Activated CD4-positive, alpha-beta T cell treated with anti-CD3 and anti-CD28 coated beads for 36 hours (primary cell): ENCODE results near the gene GDPD1. TPM values are rescaled to one million over a fixed set of nuclear protein-coding genes. Genes with fewer than 3 reads are reported as not detected.

Experiments
- ATAC-seq: fragments of 200-7000 bp; cut with Tn5 transposase; one replicate; pipeline ENCODE4 v1.10.0; 2021; ENCODE audit warnings: mild to moderate bottlenecking, moderate library complexity
- CTCF ChIA-PET: fragments of 350-600 bp; sonication (Branson Sonifier 250); formaldehyde crosslinking; loops from one replicate; lab custom pipeline; 2021; ENCODE audit warnings: antibody characterized with exemption; lab: Charles Lee
- POLR2A ChIA-PET: fragments of 350-600 bp; sonication (Branson Sonifier 250); formaldehyde crosslinking; loops from one replicate; lab custom pipeline; 2021; ENCODE audit warnings: antibody characterized with exemption, inconsistent platforms; lab: Charles Lee
- DNase-seq: peaks from one replicate; pipeline ENCODE4 v3.0.0-alpha.2; 2020
- H3K27ac Mint-ChIP-seq: one replicate; pipeline ENCODE4 v1.8.0; 2021; ENCODE audit warnings: mixed read lengths
- H3K27me3 Mint-ChIP-seq: one replicate; pipeline ENCODE4 v1.8.0; 2021; ENCODE audit warnings: mixed read lengths
- H3K36me3 Mint-ChIP-seq: one replicate; pipeline ENCODE4 v1.8.0; 2021; ENCODE audit warnings: low read depth, mixed read lengths
- H3K4me1 Mint-ChIP-seq: one replicate; pipeline ENCODE4 v1.8.0; 2021; ENCODE audit warnings: mixed read lengths
- H3K4me3 Mint-ChIP-seq: one replicate; pipeline ENCODE4 v1.8.0; 2021; ENCODE audit warnings: mild to moderate bottlenecking, moderate library complexity, mixed read lengths
- H3K9me3 Mint-ChIP-seq: one replicate; pipeline ENCODE4 v1.8.0; 2021; ENCODE audit warnings: low read depth, mixed read lengths
- intact Hi-C, 2 experiments: fragments of 100-400 bp; cut with DNase I in 1 of 2; cut with micrococcal nuclease in 1 of 2; formaldehyde crosslinking; loops; one replicate each; pipeline versions ENCODE4 v1.14.2 to v1.15.1; 2022 to 2024; cut with DNase I, micrococcal nuclease
- total RNA-seq, 2 experiments: library from RNA; stranded (reverse); gene quantifications; one replicate each; pipeline ENCODE4 v1.2.3, GENCODE V29; 2021

GDPD1 gene
- total RNA-seq, 2 experiments from 2014 or later: 2.5 to 2.7 TPM

DNA sequence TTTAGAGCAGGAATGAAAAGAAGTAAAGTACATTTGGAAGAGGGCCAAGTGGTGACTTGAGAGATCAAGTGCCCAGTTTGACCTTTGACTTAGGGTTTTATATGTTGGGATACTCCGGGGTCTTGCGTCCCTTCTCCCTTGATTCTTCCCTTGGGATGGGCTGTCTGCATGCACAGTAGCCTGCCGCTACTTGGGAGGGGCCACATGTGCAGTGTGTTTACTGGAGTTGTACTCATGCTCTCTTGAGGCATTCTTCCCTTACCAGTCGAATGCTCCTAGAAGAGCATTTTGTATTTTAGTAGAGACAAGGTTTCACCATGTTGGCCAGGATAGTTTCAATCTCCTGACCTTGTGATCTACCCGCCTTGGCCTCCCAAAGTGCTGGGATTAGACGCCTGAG is 23.8 kb downstream of the GDPD1 start:
- no peak for ATAC-seq
- Mint-ChIP-seq H3K4me1 (no peaks in the 10 kb centered on the region), H3K27ac (no peak overlapping the region), H3K36me3 (no peaks in the 10 kb centered on the region), H3K27me3 (no peaks in the 10 kb centered on the region), H3K9me3 (no peaks in the 10 kb centered on the region), H3K4me3 (no peak overlapping the region)
- ChIA-PET POLR2A (no interaction called here), CTCF (no interaction called here)
- intact Hi-C loops: no loop called here
- DNase-seq: no peak

DNA sequence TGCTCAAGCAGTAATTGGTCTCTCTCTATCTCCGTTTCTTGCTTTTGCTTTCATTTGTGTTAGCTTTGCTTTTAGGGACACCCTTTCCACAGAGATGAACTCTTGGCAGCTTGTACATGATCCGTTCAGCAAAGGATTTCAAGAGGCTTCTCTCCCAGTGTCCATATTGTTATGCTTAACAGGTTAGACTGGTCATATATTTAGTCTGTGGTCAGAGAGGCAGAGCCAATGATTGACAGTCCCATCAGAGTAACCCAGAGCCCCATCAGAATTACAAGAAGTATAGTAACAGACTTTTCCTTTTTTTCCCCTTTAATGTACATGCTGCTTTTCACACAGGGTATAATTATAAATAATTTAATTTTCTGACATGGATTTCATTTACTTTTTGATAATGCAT is 34.4 kb downstream of the GDPD1 start:
- DNase-seq (no peak), ATAC-seq (no peak)
- intact Hi-C loops: no loop called here
- Mint-ChIP-seq H3K9me3 (no peaks in the 10 kb centered on the region), H3K36me3 (no peaks in the 10 kb centered on the region), H3K27me3 (no peaks in the 10 kb centered on the region), H3K4me3 (no peak overlapping the region), H3K4me1 (no peaks in the 10 kb centered on the region), H3K27ac (no peak overlapping the region)
- ChIA-PET POLR2A (no interaction called here), CTCF (no interaction called here)

DNA sequence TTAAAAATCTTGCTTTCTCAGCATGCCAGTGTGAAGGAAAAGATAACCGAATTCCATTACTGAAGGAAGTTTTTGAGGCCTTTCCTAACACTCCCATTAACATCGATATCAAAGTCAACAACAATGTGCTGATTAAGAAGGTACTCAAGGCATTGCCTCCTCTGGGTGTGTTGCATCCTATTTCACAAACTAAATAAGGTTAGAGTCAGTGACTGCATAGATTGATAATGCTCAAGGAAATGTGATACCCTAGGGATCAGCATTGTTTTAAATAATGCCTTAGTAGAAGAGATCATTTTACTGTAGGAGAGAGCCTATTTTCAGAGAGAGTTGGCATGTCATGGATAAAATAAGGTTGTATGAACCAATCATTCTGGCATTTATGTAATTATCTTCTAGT is 36.8 kb downstream of the GDPD1 start:
- CTCF ChIA-PET: interaction anchor here (0.6 kb wide), 1 partner anchor 238 kb away, joined by 3 read pairs; no protein-coding TSS in a partner anchor
- Mint-ChIP-seq H3K27me3 (no peaks in the 10 kb centered on the region), H3K4me1 (no peaks in the 10 kb centered on the region), H3K4me3 (no peak overlapping the region), H3K36me3 (no peaks in the 10 kb centered on the region), H3K9me3 (no peaks in the 10 kb centered on the region), H3K27ac (no peak overlapping the region)
- DNase-seq (no peak), ATAC-seq (no peak)
- POLR2A ChIA-PET: no interaction called here
- intact Hi-C loops: no loop called here

DNA sequence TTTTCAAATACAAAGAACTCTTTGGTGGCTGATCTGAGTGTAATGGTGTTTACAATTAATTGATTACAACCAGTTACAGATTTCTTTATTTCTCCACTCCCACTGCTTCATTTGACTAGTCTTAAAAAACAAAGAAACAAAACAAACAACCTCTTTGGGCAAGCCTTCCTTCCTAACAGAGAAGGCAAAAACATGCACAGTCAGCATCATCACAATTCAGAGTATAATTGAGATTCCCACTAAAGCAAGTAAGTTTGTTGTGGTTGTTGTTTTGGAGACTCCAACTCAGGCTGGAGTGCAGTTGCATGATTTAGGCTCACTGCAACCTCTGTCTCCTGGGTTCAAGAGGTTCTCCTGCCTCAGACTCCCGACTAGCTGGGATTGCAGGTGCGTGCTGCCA is 40.4 kb downstream of the GDPD1 start:
- CTCF ChIA-PET: no interaction called here
- Mint-ChIP-seq H3K4me3 (no peak overlapping the region), H3K4me1 (no peaks in the 10 kb centered on the region), H3K36me3 (no peaks in the 10 kb centered on the region), H3K27me3 (no peaks in the 10 kb centered on the region), H3K9me3 (no peaks in the 10 kb centered on the region), H3K27ac (no peak overlapping the region)
- intact Hi-C loops: no loop called here
- no peak for DNase-seq
- no peak for ATAC-seq
- POLR2A ChIA-PET: no interaction called here

DNA sequence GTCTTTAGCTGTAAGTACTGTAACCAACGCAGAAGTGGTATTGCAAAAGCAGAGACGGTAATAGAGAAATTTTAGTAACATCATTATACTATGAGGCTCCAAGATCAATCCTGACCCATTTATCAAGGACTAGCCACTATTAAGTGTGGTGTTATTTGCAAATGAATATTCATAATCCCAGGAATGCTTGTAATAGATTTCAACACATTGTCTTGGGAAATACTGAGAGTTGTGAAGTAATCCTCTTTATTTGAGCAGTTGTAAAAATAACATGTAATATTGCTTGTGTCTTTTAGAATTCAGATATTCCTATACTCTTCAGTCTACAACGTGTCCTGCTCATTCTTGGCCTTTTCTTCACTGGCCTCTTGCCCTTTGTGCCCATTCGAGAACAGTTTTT is 46.4 kb downstream of the GDPD1 start:
- Mint-ChIP-seq H3K36me3 (peaks cover 1% of the 10 kb centered on the region), H3K9me3 (no peaks in the 10 kb centered on the region), H3K4me1 (no peaks in the 10 kb centered on the region), H3K27ac (no peak overlapping the region), H3K27me3 (no peaks in the 10 kb centered on the region), H3K4me3 (no peak overlapping the region)
- ChIA-PET CTCF (interaction anchor here (0.7 kb wide), 1 partner anchor 963 kb away, joined by 4 read pairs; no protein-coding TSS in a partner anchor), POLR2A (no interaction called here)
- no peak for DNase-seq
- intact Hi-C loops: no loop called here
- ATAC-seq: no peak

DNA sequence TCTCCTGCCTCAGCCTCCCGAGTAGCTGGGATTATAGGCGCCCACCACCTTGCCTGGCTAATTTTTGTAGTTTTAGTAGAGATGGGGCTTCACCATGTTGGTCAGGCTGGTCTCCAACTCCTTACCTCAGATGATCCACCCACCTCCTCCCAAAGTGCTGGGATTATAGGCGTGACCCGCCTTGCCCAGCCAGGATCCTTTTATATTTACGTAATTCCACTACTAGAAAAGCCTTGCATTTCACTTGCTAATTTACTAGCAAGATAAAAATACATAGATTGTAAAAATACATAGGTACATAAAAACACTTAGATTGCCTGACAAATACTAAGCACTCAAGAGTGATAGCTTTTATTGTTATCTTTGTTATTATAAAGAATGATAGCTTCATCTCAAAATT is 47.5 kb downstream of the GDPD1 start:
- H3K4me1 Mint-ChIP-seq: no peaks in the 10 kb centered on the region
- peaks cover 1% of the 10 kb centered on the region for H3K36me3 Mint-ChIP-seq
- no peak overlapping the region for H3K4me3 Mint-ChIP-seq
- no peaks in the 10 kb centered on the region for H3K9me3 Mint-ChIP-seq
- no peaks in the 10 kb centered on the region for H3K27me3 Mint-ChIP-seq
- ChIA-PET CTCF (no interaction called here), POLR2A (no interaction called here)
- DNase-seq (no peak), ATAC-seq (no peak)
- no peak overlapping the region for H3K27ac Mint-ChIP-seq
- intact Hi-C loops: no loop called here

DNA sequence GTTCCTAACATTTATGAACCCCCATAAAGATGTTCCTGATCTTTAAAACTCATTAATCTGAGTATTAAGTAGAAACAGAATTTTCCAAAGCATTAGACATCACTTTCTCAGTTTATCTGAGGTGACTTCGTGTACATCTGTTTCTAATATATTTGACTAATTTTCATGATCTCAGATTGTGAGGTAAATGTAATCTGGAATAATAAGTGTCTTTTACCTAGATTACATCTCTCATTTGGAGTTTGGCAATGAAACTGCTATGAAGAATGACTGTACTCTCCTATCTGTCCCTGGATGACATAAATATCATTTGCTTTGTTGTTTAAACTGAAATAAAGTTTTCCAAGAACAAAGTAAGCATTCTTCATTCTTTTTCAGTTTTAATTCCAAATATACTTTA is 55.3 kb downstream of the GDPD1 start:
- no peak overlapping the region for H3K27ac Mint-ChIP-seq
- no peaks in the 10 kb centered on the region for H3K9me3 Mint-ChIP-seq
- no peak overlapping the region for H3K4me3 Mint-ChIP-seq
- POLR2A ChIA-PET: no interaction called here
- no peaks in the 10 kb centered on the region for H3K27me3 Mint-ChIP-seq
- ATAC-seq (no peak), DNase-seq (no peak)
- H3K36me3 Mint-ChIP-seq: no peaks in the 10 kb centered on the region
- CTCF ChIA-PET: interaction anchor here (0.6 kb wide), 1 partner anchor 35 kb away, joined by 3 read pairs; no protein-coding TSS in a partner anchor
- H3K4me1 Mint-ChIP-seq: no peaks in the 10 kb centered on the region
- intact Hi-C loops: no loop called here

DNA sequence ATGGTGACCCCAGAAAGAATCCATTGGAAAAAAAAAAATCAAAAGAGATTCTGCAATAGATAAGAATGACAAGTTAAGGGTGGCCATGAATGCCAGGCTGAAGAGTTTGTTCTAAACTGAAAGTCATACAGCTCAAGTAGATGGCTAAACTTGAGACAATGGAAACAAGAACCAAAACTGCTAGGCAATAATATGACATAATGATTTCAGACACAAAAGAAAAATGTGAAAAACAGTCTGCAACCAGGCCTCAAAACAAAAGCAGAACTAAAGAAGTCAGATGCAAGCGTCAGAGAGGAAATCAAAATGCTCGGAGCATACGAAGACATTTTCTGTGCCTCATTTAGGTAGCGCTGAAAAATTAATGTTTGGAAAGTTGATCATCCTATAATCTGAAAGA is 56.7 kb downstream of the GDPD1 start:
- no peaks in the 10 kb centered on the region for H3K36me3 Mint-ChIP-seq
- no peak overlapping the region for H3K4me3 Mint-ChIP-seq
- DNase-seq: no peak
- no peaks in the 10 kb centered on the region for H3K27me3 Mint-ChIP-seq
- H3K27ac Mint-ChIP-seq: no peak overlapping the region
- POLR2A ChIA-PET: interaction anchor here (0.5 kb wide), 1 partner anchor 68 kb away, joined by 4 read pairs; no protein-coding TSS in a partner anchor
- H3K9me3 Mint-ChIP-seq: no peaks in the 10 kb centered on the region
- no peak for ATAC-seq
- CTCF ChIA-PET: no interaction called here
- H3K4me1 Mint-ChIP-seq: no peaks in the 10 kb centered on the region
- intact Hi-C loops: no loop called here

DNA sequence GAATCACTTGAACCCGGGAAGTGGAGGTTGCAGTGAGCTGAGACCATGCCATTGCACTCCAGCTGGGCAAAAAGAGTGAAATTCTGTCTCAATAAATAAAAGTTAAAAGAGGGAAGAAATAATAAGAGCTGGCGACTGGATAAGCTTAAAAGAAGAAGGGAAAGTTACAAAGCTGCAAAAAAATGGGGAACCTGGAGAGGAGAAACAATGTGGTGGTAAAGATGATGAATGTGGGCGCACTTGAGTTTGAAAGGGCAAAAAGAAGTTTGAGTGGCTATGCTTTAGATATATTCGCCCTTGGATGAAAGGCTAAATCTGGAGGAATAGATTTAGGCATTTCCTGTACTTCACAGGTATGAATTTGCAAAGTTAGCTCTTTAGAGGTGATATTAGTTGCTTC is 58.1 kb downstream of the GDPD1 start:
- Mint-ChIP-seq H3K27me3 (no peaks in the 10 kb centered on the region), H3K9me3 (no peaks in the 10 kb centered on the region), H3K4me1 (no peaks in the 10 kb centered on the region), H3K27ac (no peak overlapping the region), H3K4me3 (no peak overlapping the region), H3K36me3 (no peaks in the 10 kb centered on the region)
- CTCF ChIA-PET: interaction anchor here (0.6 to 1.3 kb wide), 2 partner anchors 32 to 760 kb away, joined by 3 read pairs; no protein-coding TSS in a partner anchor
- POLR2A ChIA-PET: no interaction called here
- ATAC-seq: no peak
- DNase-seq: no peak
- intact Hi-C loops: no loop called here

DNA sequence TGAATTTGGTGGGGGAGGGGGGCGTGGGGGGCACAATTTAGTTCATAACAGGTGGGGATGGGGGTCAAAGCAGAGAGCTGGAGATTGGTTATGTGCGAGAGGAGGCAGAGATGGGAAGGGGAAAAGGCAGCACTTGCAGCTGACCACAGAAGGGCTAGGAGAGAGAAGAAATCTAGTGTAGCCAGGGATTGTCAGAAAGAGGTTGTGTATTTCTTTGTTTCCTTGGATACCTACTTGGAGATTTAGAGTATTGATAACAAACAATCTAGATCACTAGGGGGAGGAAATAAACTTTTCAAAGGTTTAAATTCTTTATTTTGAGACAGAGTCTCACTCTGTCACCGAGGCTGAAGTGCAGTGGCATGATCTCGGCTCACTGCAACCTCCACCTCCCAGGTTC is 64.0 kb downstream of the GDPD1 start:
- Mint-ChIP-seq H3K36me3 (no peaks in the 10 kb centered on the region), H3K27me3 (no peaks in the 10 kb centered on the region), H3K4me3 (no peak overlapping the region), H3K4me1 (peaks cover 3% of the 10 kb centered on the region), H3K9me3 (no peaks in the 10 kb centered on the region), H3K27ac (no peak overlapping the region)
- DNase-seq (no peak), ATAC-seq (no peak)
- POLR2A ChIA-PET: interaction anchor here (0.6 kb wide), 1 partner anchor 75 kb away, joined by 4 read pairs; no protein-coding TSS in a partner anchor
- intact Hi-C loops: no loop called here
- CTCF ChIA-PET: no interaction called here

DNA sequence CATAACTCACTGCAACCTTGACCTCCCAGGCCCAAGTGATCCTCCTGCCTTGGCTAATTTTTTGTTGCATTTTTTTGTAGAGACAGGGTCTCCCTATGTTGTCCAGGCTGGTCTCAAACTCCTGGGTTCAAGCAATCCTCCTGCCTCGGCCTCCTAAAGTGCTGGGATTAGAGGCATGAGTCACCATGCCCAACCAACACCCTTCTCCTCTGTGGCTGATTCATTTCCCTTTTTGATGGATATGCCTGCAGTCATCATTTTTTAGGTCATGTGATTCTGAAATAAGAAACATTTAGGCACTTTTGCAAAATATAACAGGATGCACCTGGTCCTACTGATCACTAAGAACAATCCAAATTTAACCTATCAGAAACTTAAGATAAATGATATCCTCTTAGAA is 67.1 kb downstream of the GDPD1 start:
- ChIA-PET CTCF (no interaction called here), POLR2A (no interaction called here)
- H3K36me3 Mint-ChIP-seq: no peaks in the 10 kb centered on the region
- ATAC-seq (peak; percentile 53), DNase-seq (no peak)
- intact Hi-C loops: no loop called here
- no peaks in the 10 kb centered on the region for H3K27me3 Mint-ChIP-seq
- H3K9me3 Mint-ChIP-seq: no peaks in the 10 kb centered on the region
- H3K27ac Mint-ChIP-seq: no peak overlapping the region
- H3K4me3 Mint-ChIP-seq: no peak overlapping the region
- H3K4me1 Mint-ChIP-seq: peaks cover 3% of the 10 kb centered on the region

DNA sequence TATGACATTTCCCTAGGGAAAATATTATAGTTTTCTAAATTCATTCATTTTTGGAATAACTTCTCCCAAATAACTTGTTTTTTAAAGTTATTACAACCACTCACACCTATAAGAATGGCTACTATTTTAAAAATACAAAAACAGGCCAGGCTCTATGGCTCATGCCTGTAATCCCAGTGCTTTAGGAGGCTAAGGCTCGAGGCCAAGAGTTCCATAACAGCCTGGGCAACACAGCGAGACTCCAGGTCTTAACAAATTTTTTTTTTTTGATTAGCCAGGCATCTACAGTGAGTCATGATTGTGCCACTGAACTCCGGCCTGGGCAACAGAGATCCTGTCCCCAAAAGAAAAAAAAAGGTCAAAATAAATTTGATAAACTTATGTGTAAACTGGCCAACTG is 67.6 kb downstream of the GDPD1 start:
- Mint-ChIP-seq H3K9me3 (no peaks in the 10 kb centered on the region), H3K4me3 (no peak overlapping the region), H3K36me3 (no peaks in the 10 kb centered on the region), H3K27me3 (no peaks in the 10 kb centered on the region), H3K4me1 (peaks cover 3% of the 10 kb centered on the region), H3K27ac (no peak overlapping the region)
- ATAC-seq: no peak
- intact Hi-C loops: no loop called here
- POLR2A ChIA-PET: no interaction called here
- CTCF ChIA-PET: no interaction called here
- DNase-seq: no peak

DNA sequence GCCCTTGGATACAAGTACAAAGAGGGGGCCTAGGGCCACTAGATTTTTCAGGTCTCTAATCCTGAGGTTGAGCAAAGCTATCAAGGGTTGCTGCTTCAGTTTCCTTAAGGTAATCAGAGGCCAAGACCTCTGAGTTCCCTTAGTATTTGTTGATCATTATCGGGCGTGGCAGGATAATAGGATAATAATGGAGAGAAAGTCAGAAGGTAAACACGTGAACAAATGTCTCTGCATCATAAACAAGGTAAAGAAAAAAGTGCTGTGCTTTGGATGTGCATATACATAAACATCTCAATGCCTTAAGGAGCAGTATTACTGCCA is 69.6 kb downstream of the GDPD1 start:
- no peak overlapping the region for H3K4me3 Mint-ChIP-seq
- no peaks in the 10 kb centered on the region for H3K27me3 Mint-ChIP-seq
- no peak for DNase-seq
- H3K27ac Mint-ChIP-seq: no peak overlapping the region
- ATAC-seq: no peak
- no peaks in the 10 kb centered on the region for H3K9me3 Mint-ChIP-seq
- intact Hi-C loops: no loop called here
- ChIA-PET CTCF (no interaction called here), POLR2A (no interaction called here)
- peaks cover 3% of the 10 kb centered on the region for H3K4me1 Mint-ChIP-seq
- no peaks in the 10 kb centered on the region for H3K36me3 Mint-ChIP-seq
